CD4-positive, alpha-beta T cell treated with Interleukin-17A for 4 hours (primary cell): ENCODE results near the gene PPP1R18.
"Not testable (repeated sequence)": the region's sequence is repeated elsewhere in the genome, so short reads cannot be mapped to it uniquely, and the experiment has no call there.

Source experiments
- DNase-seq: peaks from one replicate; pipeline ENCODE4 v3.0.0-alpha.2; 2020; ENCODE audit warnings: mixed read lengths

Gene PPP1R18

DNA sequence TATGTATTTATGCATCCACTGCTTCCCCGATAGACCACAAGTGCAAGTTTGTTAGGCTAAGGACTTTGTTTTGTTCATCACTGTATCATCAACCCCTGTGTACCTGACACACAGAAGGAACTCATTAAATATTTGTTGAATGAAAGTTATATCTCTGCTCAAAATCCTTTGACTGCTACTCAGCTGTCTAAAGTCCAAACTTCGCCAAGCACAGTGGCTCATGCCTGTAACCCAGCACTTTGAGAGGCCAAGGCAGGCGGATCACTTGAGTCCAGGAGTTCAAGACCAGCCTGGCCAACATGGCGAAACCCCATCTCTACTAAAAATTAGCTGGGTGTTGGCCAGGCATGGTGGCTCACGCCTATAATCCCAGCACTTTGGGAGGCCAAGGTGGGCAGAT is 28.5 kb downstream of the PPP1R18 start:
- not testable (repeated sequence) for DNase-seq

DNA sequence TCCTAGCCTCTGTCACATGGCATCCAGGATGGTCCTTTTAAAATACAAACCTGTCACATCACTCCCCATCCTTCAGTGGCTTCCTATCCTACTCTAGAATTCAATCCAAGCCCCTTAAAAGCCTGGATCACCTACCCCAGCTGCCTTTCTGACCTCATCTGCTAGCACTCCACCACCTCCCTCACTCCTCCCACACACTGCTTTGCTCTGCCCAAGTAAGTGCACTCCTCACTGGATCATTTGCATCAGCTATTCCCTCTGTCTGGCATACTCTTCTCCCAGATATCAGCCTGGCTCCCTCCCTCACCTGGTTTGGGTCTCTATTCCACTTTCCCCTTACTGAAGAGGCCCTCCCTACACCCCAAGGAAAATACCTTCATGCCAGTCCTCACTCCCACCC is 29.0 kb downstream of the PPP1R18 start:
- DNase-seq, result no peak

DNA sequence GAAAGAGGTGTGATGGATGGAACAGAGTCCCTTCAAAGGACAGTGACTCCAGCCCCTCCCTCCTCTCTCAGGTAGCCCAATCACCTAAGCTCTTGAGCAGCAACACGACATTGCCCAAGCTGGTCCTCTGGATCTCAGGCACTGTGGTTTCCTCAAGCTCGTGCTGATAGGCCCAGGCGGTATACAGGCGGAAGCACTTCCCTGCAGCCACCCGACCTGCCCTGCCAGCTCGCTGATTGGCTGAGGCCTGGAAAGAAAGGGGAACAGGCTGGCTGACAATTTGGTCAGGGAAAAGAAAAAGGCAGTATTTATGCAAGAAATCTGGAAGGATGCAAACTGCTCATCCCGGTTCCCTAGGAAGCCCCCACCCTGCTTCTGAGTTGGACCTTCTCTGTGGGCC is 29.9 kb downstream of the PPP1R18 start:
- DNase-seq, result no peak

- DNase-seq, result no peak
Measured at GRCh38 chr6:30655743-30656094, 30.7 kb downstream of the PPP1R18 start.

GRCh38 chr6:30654798-30655742 is 31.4 kb downstream of the PPP1R18 start:
- DNase-seq, result no peak

- no peak for DNase-seq
Measured at GRCh38 chr6:30651143-30651542, 35.3 kb downstream of the PPP1R18 start.

GRCh38 chr6:30647242-30648116 is 39.0 kb downstream of the PPP1R18 start:
- DNase-seq, result peak; percentile 88

DNA sequence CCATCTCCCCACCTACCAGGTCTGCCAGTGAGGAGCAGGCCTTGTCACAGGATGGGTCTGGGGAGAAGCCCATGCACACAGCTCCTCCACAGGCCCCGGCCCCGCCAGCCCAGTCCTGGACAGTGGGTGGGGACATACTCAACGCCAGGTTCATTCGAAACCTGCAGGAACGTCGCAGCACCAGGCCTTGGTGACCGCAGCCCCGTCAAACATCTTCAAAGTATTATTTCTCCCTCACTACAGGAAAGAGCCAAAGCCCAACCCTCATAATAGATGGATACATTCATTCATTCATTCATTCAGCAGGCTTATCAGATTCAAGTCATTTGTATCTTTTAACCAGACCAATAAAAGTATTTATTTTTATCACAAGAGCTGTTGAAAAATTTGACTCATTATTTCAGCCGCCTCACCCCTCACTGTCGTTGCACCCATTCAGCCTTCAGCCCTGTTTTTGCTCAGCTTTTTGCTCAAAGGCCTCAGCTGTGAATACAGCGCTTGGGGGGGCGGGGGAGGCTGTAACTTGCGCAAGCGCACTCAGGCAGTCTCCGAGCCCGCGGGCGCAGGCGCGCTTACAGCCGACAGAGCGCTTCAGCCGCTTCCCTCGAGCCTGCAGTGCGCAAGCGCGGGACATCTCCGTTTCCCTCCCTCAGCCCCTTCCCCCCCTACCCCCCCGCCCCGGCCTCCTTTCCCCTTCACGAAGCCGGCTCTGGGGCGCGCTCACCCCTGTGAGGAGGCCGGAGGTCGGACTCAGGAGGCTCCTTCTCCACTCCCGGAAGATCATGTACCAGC is 39.8 kb downstream of the PPP1R18 start, which contains the start of gene C6orf136:
C6orf136 (plus strand) TSS at position 684 of the 792 bp plus-strand sequence; CDS start at position 783, 99 bp downstream.
- peak; percentile 97 for DNase-seq

DNA sequence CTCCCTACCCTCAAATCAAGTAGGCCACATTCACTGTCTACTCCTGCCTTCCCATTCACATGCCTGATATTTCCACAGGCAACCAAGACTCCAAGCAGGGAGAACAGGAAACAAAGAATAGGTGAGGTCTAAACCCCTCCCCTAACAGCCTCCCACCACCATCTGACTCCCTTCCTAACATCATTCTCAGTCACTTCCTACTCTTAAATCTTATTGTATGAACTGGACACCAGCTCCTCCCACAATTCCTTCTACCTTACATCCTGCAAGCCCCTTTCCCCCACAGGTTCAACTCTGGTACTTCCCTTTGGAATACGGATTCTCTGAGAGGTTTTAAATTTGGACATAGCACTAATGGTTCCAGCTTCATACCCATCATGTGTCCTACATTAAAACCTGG is 40.5 kb downstream of the PPP1R18 start:
- no peak for DNase-seq

- no peak for DNase-seq
Measured at GRCh38 chr6:30644769-30645168, 41.7 kb downstream of the PPP1R18 start.

DNA sequence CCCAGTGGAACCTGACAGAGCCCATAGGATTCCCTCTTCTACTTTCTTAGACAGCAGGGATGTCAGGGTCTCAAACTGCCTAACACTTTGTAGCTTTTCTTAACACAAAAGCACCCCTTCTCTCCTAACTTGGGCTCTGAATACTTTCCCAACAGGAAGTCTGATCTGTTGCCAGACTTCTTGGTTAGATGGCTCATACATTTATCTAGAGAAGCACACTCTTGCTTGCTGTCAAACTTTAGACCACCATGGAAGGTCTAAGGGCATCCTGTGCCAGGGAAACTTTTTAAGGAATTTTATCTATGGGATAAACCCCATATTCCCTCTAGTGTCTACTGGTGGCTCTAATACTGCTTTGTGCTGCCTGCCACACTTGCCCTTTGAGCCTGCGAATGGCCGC is 42.8 kb downstream of the PPP1R18 start:
- DNase-seq, result no peak

- peak; percentile 5 for DNase-seq
Measured at GRCh38 chr6:30641048-30641447, 45.4 kb downstream of the PPP1R18 start.

GRCh38 chr6:30640481-30640880 is 46.0 kb downstream of the PPP1R18 start:
- peak; percentile 9 for DNase-seq

DNA sequence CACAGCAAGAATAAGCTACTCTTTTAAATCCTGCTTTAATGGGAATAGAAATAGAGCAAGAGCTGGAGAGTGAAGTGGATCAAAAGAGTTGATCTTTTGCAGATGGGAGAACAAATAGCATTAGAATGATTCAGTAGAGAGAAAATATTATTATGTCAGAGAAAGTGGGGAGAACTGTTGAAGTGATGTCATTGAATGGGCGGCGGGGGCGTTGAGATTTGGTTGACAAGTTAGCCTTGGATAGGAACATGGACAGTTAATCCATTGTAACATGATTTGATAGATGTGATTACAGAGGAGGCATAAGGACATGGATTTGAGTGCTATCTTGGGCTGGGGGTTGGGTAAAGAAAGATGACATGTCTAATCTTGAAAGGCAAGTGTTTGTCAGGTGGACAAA is 50.6 kb downstream of the PPP1R18 start:
- no peak for DNase-seq

GRCh38 chr6:30626484-30627366 is 59.7 kb downstream of the PPP1R18 start, which contains the start of gene ATAT1:
Gene ATAT1, plus strand, starts transcription at chr6:30626874.
- DNase-seq, result peak; percentile 92
